Measurements from ENCODE around the gene RIPOR3. TPM values are rescaled to one million over a fixed set of nuclear protein-coding genes. Genes with fewer than 3 reads are reported as not detected.

The RIPOR3 gene
- total RNA-seq, 2 donors from 2014 or later = 4.5 to 8.4 TPM

DNA sequence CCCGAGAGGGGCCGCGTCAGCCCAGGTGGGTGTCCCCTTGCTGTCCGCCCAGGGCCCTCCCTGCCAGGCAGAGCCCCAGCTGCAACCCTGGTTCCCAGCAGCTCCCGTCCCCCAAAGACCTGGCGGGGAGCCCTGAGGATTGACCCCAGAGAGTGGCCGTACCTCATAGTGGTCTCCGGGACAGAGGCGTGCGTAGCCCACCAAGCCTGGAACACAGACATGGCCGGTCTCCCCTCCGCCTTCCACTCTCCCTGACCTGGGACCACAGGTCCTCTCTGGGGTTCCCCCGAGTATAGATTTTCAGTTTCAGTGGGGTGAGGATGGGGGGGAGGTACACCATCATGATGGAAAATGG is 82.6 kb downstream of the RIPOR3 start:
- Histone ChIP-seq H3K27me3 (replicated peaks; ENCODE audit: insufficient read depth) (no peaks in the 10 kb centered on the region), H3K36me3 (no peaks in the 10 kb centered on the region), H3K27ac (no peak overlapping the region), H3K4me1 (ENCODE audit: control insufficient read depth in 1 of 2, low read depth in 2 of 2) (no peaks in the 10 kb centered on the region), H3K4me3 (no peak overlapping the region), H3K9me3 (no peaks in the 10 kb centered on the region)
- TF ChIP-seq, protein P1, sequence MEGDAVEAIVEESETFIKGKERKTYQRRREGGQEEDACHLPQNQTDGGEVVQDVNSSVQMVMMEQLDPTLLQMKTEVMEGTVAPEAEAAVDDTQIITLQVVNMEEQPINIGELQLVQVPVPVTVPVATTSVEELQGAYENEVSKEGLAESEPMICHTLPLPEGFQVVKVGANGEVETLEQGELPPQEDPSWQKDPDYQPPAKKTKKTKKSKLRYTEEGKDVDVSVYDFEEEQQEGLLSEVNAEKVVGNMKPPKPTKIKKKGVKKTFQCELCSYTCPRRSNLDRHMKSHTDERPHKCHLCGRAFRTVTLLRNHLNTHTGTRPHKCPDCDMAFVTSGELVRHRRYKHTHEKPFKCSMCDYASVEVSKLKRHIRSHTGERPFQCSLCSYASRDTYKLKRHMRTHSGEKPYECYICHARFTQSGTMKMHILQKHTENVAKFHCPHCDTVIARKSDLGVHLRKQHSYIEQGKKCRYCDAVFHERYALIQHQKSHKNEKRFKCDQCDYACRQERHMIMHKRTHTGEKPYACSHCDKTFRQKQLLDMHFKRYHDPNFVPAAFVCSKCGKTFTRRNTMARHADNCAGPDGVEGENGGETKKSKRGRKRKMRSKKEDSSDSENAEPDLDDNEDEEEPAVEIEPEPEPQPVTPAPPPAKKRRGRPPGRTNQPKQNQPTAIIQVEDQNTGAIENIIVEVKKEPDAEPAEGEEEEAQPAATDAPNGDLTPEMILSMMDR (IDR thresholded peaks at IDR 0.05) = no peak
- no peak for ATAC-seq (ENCODE audit: insufficient number of reproducible peaks, low FRiP score, low read depth)
- DNase-seq (ENCODE audit: low spot score) = no peak

DNA sequence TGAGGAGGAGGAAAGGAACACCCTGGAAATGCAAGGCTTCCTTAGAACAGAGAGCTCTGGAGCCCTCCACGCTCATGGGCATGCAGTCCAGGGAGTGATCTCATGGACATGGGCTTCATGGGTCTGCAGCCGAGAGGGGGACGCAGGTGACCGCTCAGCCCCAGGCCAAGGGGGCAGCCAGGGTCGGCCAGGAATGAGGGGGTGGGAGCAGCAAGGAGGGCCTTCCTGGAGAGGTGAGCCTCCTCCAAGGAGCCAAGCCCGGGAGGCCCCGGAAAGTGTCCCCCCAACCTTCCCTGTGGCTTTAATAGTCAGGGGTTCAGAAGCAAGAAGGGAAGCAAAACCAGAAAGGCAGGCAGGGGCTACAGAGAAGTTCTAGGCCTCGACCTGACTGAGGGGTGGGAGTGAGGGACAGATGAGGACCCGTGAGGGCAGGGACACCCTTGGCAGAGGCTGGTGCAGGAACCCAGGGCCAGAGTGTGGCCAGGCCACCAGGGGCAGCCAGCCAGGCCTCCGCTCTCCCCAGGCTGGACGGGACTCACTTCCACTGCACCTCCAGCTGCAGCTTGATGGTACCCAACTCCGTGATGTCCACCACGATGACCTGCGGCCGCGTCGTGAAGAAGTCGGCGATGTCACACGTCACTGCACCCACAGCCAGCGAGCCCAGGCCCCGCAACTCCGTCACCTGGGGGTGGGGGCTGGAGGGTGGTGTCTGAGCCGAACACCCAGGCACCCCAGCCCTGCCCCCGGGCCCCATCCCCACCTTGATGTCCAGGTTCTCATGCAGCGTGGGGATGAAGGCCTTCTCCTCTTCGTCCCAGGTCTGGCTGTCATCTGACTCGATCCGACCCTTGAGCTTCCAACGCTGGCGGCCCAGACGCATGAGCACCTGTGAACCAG is 83.2 kb downstream of the RIPOR3 start:
- Histone ChIP-seq H3K4me1 (ENCODE audit: control insufficient read depth in 1 of 2, low read depth in 2 of 2) (no peaks in the 10 kb centered on the region), H3K36me3 (no peaks in the 10 kb centered on the region), H3K4me3 (no peak overlapping the region), H3K27ac (no peak overlapping the region), H3K27me3 (replicated peaks; ENCODE audit: insufficient read depth) (no peaks in the 10 kb centered on the region), H3K9me3 (no peaks in the 10 kb centered on the region)
- no peak for ATAC-seq (ENCODE audit: insufficient number of reproducible peaks, low FRiP score, low read depth)
- TF ChIP-seq, protein P1 (IDR thresholded peaks at IDR 0.05) = no peak
- DNase-seq (ENCODE audit: low spot score) = no peak

DNA sequence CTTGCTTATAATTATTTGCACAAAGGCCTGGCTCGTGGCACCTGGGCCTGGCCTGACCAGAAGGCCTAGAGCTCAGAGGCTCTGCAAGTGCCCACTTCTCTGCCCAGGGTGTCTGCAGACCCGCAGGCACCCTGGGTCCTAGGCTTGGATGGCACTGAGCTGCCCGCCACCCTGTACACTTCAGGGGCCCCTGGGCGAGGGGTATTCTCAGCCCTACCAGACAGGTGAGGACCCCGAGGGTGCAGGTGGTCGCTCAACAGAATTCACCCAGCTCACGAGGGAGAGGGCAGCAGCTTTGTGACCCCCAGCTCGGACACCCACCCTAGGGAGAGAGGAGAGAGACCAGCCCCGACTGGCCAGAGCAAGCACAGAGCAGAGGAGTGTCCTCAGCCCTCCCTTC is 83.9 kb downstream of the RIPOR3 start:
- Histone ChIP-seq H3K27ac (no peak overlapping the region), H3K27me3 (replicated peaks; ENCODE audit: insufficient read depth) (no peaks in the 10 kb centered on the region), H3K9me3 (no peaks in the 10 kb centered on the region), H3K36me3 (no peaks in the 10 kb centered on the region), H3K4me3 (no peak overlapping the region), H3K4me1 (ENCODE audit: control insufficient read depth in 1 of 2, low read depth in 2 of 2) (no peaks in the 10 kb centered on the region)
- no peak for DNase-seq (ENCODE audit: low spot score)
- ATAC-seq (ENCODE audit: insufficient number of reproducible peaks, low FRiP score, low read depth) = no peak
- TF ChIP-seq, protein P1 (IDR thresholded peaks at IDR 0.05) = no peak

DNA sequence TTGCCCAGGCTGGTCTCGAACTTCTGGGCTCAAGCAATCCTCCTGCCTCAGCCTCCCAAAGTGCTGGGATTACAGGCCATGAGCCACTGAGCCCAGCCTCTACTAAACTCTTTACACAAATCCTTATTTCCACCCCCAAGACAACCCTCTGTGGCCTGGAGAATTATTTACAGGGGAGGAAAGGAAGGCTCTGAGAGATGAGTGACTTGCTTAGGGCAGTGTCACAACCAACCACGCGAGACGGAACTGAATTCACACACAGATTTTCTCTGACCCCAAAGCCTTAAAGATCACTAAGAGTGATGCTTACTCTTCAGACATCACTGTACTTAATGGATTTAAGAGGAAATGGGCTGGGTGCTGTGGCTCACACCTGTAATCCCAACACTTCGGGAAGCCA is 86.2 kb downstream of the RIPOR3 start:
- H3K27ac ChIP-seq = no peak overlapping the region
- H3K9me3 ChIP-seq = no peaks in the 10 kb centered on the region
- TF ChIP-seq, protein P1 (IDR thresholded peaks at IDR 0.05) = no peak
- no peak overlapping the region for H3K4me3 ChIP-seq
- DNase-seq (ENCODE audit: low spot score) (no peak), ATAC-seq (ENCODE audit: insufficient number of reproducible peaks, low FRiP score, low read depth) (no peak)
- no peaks in the 10 kb centered on the region for H3K27me3 ChIP-seq (replicated peaks; ENCODE audit: insufficient read depth)
- no peaks in the 10 kb centered on the region for H3K36me3 ChIP-seq
- H3K4me1 ChIP-seq (ENCODE audit: control insufficient read depth in 1 of 2, low read depth in 2 of 2) = no peaks in the 10 kb centered on the region

DNA sequence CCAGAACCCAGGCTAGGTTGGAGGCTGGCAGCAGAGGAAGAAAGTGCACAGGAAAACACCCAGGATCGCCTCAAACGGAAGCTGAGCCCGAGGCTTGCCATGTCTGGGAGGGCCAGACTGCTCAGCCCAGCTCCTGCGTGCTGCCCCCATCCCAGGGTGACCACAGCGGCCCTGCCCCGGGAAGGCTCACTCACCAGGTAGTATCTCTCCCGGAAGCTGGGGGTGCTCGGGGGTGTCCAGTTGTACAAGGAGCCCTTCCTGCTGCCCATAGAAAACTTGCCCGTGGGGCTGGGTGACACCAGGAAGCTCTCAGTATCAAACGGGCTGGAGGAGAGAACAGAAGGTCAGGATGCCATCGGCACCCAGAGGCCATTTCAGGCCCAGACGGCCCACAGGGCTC is 86.9 kb downstream of the RIPOR3 start:
- no peak for DNase-seq (ENCODE audit: low spot score)
- H3K36me3 ChIP-seq = no peaks in the 10 kb centered on the region
- ATAC-seq (ENCODE audit: insufficient number of reproducible peaks, low FRiP score, low read depth) = no peak
- H3K9me3 ChIP-seq = no peaks in the 10 kb centered on the region
- no peaks in the 10 kb centered on the region for H3K27me3 ChIP-seq (replicated peaks; ENCODE audit: insufficient read depth)
- H3K4me3 ChIP-seq = no peak overlapping the region
- TF ChIP-seq, protein P1 (IDR thresholded peaks at IDR 0.05) = no peak
- H3K27ac ChIP-seq = no peak overlapping the region
- no peaks in the 10 kb centered on the region for H3K4me1 ChIP-seq (ENCODE audit: control insufficient read depth in 1 of 2, low read depth in 2 of 2)
